Activated CD4-positive, alpha-beta T cell treated with anti-CD3 and anti-CD28 coated beads, Interleukin-2, amount 10 ng/mL, durations not matched to agents 7 days and 5 days (primary cell): Measurements from ENCODE around the gene CALY. TPM values are rescaled to one million over a fixed set of nuclear protein-coding genes. Genes with fewer than 3 reads are reported as not detected.
"Not testable (repeated sequence)": the region's sequence is repeated elsewhere in the genome, so short reads cannot be mapped to it uniquely, and the experiment has no call there.

Experiments used
- CTCF ChIA-PET: fragments of 350-600 bp; sonication (Branson Sonifier 250); formaldehyde crosslinking; loops from one replicate; lab custom pipeline; 2021; ENCODE audit warnings: antibody characterized with exemption; lab: Charles Lee
- POLR2A ChIA-PET: fragments of 350-600 bp; sonication (Branson Sonifier 250); formaldehyde crosslinking; loops from one replicate; lab custom pipeline; 2021; ENCODE audit warnings: antibody characterized with exemption; lab: Charles Lee
- DNase-seq: peaks from one replicate; pipeline ENCODE4 v3.0.0-alpha.2; 2020
- H3K27ac Mint-ChIP-seq: one replicate; pipeline ENCODE4 v1.8.0; 2021; ENCODE audit warnings: mild to moderate bottlenecking, moderate library complexity, mixed read lengths
- H3K27me3 Mint-ChIP-seq: one replicate; pipeline ENCODE4 v1.8.0; 2021; ENCODE audit warnings: mixed read lengths
- H3K36me3 Mint-ChIP-seq: one replicate; pipeline ENCODE4 v1.8.0; 2021; ENCODE audit warnings: low read depth, mixed read lengths
- H3K4me1 Mint-ChIP-seq: one replicate; pipeline ENCODE4 v1.8.0; 2021; ENCODE audit warnings: mixed read lengths
- H3K4me3 Mint-ChIP-seq: one replicate; pipeline ENCODE4 v1.8.0; 2021; ENCODE audit warnings: mild to moderate bottlenecking, moderate library complexity, mixed read lengths
- H3K9me3 Mint-ChIP-seq: one replicate; pipeline ENCODE4 v1.8.0; 2021; ENCODE audit warnings: mixed read lengths
- total RNA-seq, 2 experiments: library from RNA; stranded (reverse); gene quantifications; one replicate each; pipeline ENCODE4 v1.2.3, GENCODE V29; 2021

CALY gene
- total RNA-seq, 2 experiments from 2014 or later, result not detected

GRCh38 chr10:133376183-133376582 is 39.5 kb upstream of the CALY start:
- POLR2A ChIA-PET, H3K36me3 Mint-ChIP-seq, H3K27ac Mint-ChIP-seq, H3K9me3 Mint-ChIP-seq, H3K27me3 Mint-ChIP-seq, DNase-seq: not testable (repeated sequence)
- Mint-ChIP-seq H3K4me1 (peaks cover 25% of the 10 kb centered on the region), H3K4me3 (peak overlapping the region; percentile 26)
- CTCF ChIA-PET, result interaction anchor here (1.0 kb wide), 1 partner anchor 13 kb away, joined by 4 read pairs; no protein-coding TSS in a partner anchor

GRCh38 chr10:133375357-133376115 is 38.8 kb upstream of the CALY start:
- no peak for DNase-seq
- Mint-ChIP-seq H3K4me3 (no peak overlapping the region), H3K4me1 (peaks cover 25% of the 10 kb centered on the region), H3K27me3 (peaks cover 3% of the 10 kb centered on the region), H3K9me3 (no peaks in the 10 kb centered on the region), H3K36me3 (peaks cover under 1% of the 10 kb centered on the region), H3K27ac (no peak overlapping the region)
- ChIA-PET CTCF (no interaction called here), POLR2A (no interaction called here)

GRCh38 chr10:133373174-133374090 is 36.7 kb upstream of the CALY start, which contains the start of gene ECHS1:
TSS of gene ECHS1 (minus strand) at chr10:133373354. CDS start at chr10:133373333, 21 bp downstream.
- CTCF ChIA-PET, result interaction anchor here (1.1 kb wide), 1 partner anchor 12 kb away, joined by 3 read pairs; no protein-coding TSS in a partner anchor
- peaks cover 8% of the 10 kb centered on the region for H3K36me3 Mint-ChIP-seq
- POLR2A ChIA-PET, result no interaction called here
- peak; percentile 95 for DNase-seq
- H3K27me3 Mint-ChIP-seq, result peaks cover 3% of the 10 kb centered on the region
- H3K4me1 Mint-ChIP-seq, result peaks cover 25% of the 10 kb centered on the region
- no peaks in the 10 kb centered on the region for H3K9me3 Mint-ChIP-seq
- H3K27ac Mint-ChIP-seq, result peak within 1 kb of the TSS; percentile 78
- peak within 1 kb of the TSS; percentile 75 for H3K4me3 Mint-ChIP-seq

- peaks cover 25% of the 10 kb centered on the region for H3K4me1 Mint-ChIP-seq
- DNase-seq, result no peak
- CTCF ChIA-PET, result interaction anchor here (1.1 kb wide), 1 partner anchor 11 kb away, joined by 3 read pairs; no protein-coding TSS in a partner anchor
- POLR2A ChIA-PET, result no interaction called here
- peaks cover 3% of the 10 kb centered on the region for H3K27me3 Mint-ChIP-seq
- H3K9me3 Mint-ChIP-seq, result no peaks in the 10 kb centered on the region
- H3K36me3 Mint-ChIP-seq, result peaks cover 11% of the 10 kb centered on the region
- H3K4me3 Mint-ChIP-seq, result peak overlapping the region; percentile 75
- H3K27ac Mint-ChIP-seq, result no peak overlapping the region
Observed at GRCh38 chr10:133372507-133372906, 35.8 kb upstream of the CALY start.

GRCh38 chr10:133370030-133370786 is 33.5 kb upstream of the CALY start:
- Mint-ChIP-seq H3K4me3 (no peak overlapping the region), H3K4me1 (peaks cover 15% of the 10 kb centered on the region), H3K27ac (no peak overlapping the region), H3K27me3 (no peaks in the 10 kb centered on the region), H3K36me3 (peaks cover 11% of the 10 kb centered on the region), H3K9me3 (no peaks in the 10 kb centered on the region)
- ChIA-PET POLR2A (no interaction called here), CTCF (interaction anchor here (1.9 kb wide), 1 partner anchor 9 kb away, joined by 5 read pairs; no protein-coding TSS in a partner anchor)
- DNase-seq, result no peak

GRCh38 chr10:133368153-133368552 is 31.5 kb upstream of the CALY start:
- DNase-seq, result no peak
- Mint-ChIP-seq H3K27ac (no peak overlapping the region), H3K27me3 (no peaks in the 10 kb centered on the region), H3K4me3 (no peak overlapping the region), H3K36me3 (peaks cover 11% of the 10 kb centered on the region), H3K9me3 (no peaks in the 10 kb centered on the region), H3K4me1 (peaks cover 7% of the 10 kb centered on the region)
- ChIA-PET POLR2A (no interaction called here), CTCF (interaction anchor here (1.0 kb wide), 1 partner anchor 19 kb away, joined by 4 read pairs; no protein-coding TSS in a partner anchor)

GRCh38 chr10:133367461-133367860 is 30.8 kb upstream of the CALY start:
- DNase-seq, POLR2A ChIA-PET, H3K4me3 Mint-ChIP-seq, H3K9me3 Mint-ChIP-seq, H3K4me1 Mint-ChIP-seq, H3K27me3 Mint-ChIP-seq, H3K27ac Mint-ChIP-seq: not testable (repeated sequence)
- CTCF ChIA-PET, result interaction anchor here (0.6 kb wide), 1 partner anchor 10 kb away, joined by 3 read pairs; no protein-coding TSS in a partner anchor
- H3K36me3 Mint-ChIP-seq, result peaks cover 13% of the 10 kb centered on the region

- ChIA-PET POLR2A (no interaction called here), CTCF (interaction anchor here (0.6 kb wide), 1 partner anchor 9 kb away, joined by 3 read pairs; no protein-coding TSS in a partner anchor)
- no peak overlapping the region for H3K27ac Mint-ChIP-seq
- H3K36me3 Mint-ChIP-seq, result peaks cover 13% of the 10 kb centered on the region
- H3K27me3 Mint-ChIP-seq, result no peaks in the 10 kb centered on the region
- no peak overlapping the region for H3K4me3 Mint-ChIP-seq
- H3K9me3 Mint-ChIP-seq, result no peaks in the 10 kb centered on the region
- DNase-seq, result no peak
- H3K4me1 Mint-ChIP-seq, result peaks cover 2% of the 10 kb centered on the region
Observed at GRCh38 chr10:133366751-133367150, 30.1 kb upstream of the CALY start.

- ChIA-PET POLR2A (no interaction called here), CTCF (no interaction called here)
- no peak overlapping the region for H3K27ac Mint-ChIP-seq
- no peaks in the 10 kb centered on the region for H3K4me1 Mint-ChIP-seq
- no peak for DNase-seq
- no peaks in the 10 kb centered on the region for H3K9me3 Mint-ChIP-seq
- peaks cover 13% of the 10 kb centered on the region for H3K36me3 Mint-ChIP-seq
- H3K4me3 Mint-ChIP-seq, result no peak overlapping the region
- H3K27me3 Mint-ChIP-seq, result no peaks in the 10 kb centered on the region
Observed at GRCh38 chr10:133366130-133366478, 29.4 kb upstream of the CALY start.

- Mint-ChIP-seq H3K9me3 (no peaks in the 10 kb centered on the region), H3K27me3 (no peaks in the 10 kb centered on the region), H3K36me3 (peaks cover 13% of the 10 kb centered on the region), H3K27ac (no peak overlapping the region), H3K4me1 (no peaks in the 10 kb centered on the region), H3K4me3 (no peak overlapping the region)
- ChIA-PET POLR2A (no interaction called here), CTCF (no interaction called here)
- no peak for DNase-seq
Observed at GRCh38 chr10:133365461-133366129, 28.9 kb upstream of the CALY start.

GRCh38 chr10:133364645-133365431 is 28.1 kb upstream of the CALY start:
- H3K27ac Mint-ChIP-seq, result no peak overlapping the region
- no peaks in the 10 kb centered on the region for H3K27me3 Mint-ChIP-seq
- CTCF ChIA-PET, result no interaction called here
- no peaks in the 10 kb centered on the region for H3K9me3 Mint-ChIP-seq
- H3K4me1 Mint-ChIP-seq, result no peaks in the 10 kb centered on the region
- H3K36me3 Mint-ChIP-seq, result peaks cover 10% of the 10 kb centered on the region
- H3K4me3 Mint-ChIP-seq, result no peak overlapping the region
- POLR2A ChIA-PET, result no interaction called here
- DNase-seq, result no peak
